HG03095 (cell line): ENCODE results near the gene PTPA.
"Not testable (repeated sequence)": the region's sequence is repeated elsewhere in the genome, so short reads cannot be mapped to it uniquely, and the experiment has no call there.

Source experiments
- ATAC-seq: cut with Tn5 transposase; IDR thresholded peaks from one replicate; pipeline ENCODE4 v1.9.1; 2021; ENCODE audit warnings: moderate library complexity; ENCODE audit not compliant: unreplicated experiment

Gene PTPA

DNA sequence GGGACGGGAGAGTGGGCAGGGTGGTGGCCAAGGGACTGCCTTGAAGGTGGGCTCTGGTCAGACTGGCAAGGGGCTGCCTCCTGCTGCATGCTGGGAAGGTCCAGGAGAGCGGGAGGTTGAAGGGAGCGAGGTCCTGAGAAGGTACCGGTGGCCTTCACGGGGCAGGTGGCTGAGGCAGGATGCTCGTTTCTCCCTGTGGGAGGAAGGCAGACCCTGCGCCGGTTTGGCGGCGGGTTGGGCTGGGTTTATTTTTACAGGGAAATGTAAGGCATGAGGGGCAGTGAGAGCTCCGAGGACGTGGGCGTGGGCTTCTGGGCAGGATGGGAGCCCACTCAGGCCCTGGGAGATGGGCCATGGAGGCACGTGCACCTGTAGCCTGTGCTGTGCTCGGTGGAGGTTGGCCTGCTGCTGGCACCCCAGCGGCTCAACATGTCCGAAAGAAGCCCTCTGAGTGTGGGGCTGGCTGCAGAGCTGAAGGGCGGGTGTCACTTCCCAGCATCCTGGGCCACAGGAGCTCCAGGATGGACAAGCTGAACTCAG, 39.5 kb downstream of the PTPA start:
- no peak for ATAC-seq

DNA sequence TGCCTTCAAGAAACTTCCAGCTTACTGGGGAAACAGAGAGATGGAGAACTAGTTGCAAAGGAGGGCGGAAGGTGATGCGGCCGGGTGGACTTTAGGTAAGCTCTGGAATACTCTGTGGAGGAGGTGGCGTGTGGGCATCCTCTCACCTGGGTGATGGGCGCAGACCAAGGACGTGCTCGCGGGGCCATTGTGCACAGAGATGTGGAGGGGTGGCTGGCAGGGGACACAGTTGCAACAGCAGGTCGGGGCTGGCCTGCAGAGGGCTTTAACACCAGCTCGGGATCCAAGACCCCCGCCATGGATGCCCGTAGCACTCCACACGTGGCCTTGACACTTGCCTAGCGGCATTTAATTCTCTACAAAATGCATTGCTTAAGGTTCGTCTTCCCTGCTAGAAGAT, 40.3 kb downstream of the PTPA start:
- ATAC-seq = no peak

GRCh38 chr9:129154866-129155477, 43.8 kb downstream of the PTPA start:
- ATAC-seq = no peak

DNA sequence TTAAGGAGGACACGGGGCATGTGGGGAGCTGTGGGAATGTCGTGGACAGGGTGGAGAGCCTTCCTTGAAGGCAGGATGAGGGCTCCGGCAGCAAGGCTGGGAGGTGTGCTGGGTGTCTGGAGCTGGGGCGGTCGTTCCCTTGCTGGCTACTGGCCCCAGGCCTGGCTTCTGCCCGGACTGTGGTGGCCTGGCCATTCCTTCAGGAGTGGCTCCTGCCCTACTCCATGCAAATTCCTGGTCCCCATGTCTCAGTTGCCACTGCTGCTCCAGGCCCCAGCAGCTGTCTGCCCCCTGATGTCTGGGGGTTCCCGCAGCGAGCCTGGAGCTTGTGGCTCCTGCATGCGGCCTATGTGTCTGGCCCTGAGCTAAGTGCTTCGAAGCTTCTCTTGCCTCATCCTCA, 44.9 kb downstream of the PTPA start:
- ATAC-seq = no peak

GRCh38 chr9:129160712-129161533, 49.7 kb downstream of the PTPA start:
- ATAC-seq = no peak

DNA sequence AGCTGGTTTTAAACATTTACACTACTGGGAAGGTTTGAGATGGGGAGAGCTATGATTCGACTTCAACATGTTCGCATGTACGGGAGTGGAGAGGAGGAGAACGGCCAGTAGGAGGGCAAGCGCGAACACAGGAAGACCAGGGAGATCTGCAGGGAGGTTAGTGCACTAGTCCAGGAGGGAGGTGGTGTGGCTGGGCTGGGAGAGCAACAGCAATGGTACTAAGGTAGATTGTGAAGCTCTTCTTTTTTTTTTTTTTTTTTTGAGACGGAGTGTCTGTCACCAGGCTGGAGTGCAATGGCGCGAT, 50.3 kb downstream of the PTPA start:
- no peak for ATAC-seq

- no peak for ATAC-seq
Measured at GRCh38 chr9:129162497-129163197, 51.4 kb downstream of the PTPA start.

DNA sequence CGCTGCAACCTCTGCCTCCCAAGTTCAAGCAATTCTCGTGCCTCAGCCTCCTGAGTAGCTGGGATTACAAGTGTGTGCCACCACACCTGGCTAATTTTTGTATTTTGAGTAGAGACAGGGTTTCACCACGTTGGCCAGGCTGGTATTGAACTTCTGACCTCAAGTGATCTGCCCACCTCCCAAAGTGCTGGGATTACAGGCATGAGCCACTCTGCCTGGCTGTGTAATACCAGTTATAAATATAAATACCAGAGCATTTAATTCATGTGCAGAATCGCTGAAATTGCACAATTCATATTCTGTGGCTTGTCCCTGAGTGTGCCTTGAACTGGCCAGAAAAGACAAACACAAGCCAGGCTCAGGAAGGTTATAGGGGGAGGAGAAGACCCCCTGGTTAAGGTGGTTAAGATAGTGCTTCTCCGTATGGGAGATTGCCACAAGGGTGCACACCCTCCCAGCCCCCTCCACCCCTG, 52.0 kb downstream of the PTPA start:
- not testable (repeated sequence) for ATAC-seq

DNA sequence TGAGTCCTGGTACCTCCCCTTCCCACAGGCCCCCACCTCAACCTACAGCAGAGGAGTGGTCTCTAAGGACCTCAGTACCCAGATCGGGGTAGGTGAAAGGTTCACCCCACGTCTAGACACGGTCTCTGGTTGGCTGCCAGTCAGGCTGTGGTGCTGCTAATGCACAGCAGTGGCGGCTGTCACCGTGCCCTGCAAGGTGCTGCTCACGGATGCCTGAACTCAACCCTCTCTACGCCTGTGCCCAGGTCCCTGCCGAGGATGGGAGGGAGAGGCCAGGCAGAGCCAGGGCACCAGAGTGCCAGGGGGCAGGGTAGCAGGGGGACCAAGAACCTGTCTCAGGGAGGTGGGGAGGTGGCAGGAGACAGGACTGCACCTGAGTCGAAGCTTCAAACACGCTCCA, 52.5 kb downstream of the PTPA start:
- ATAC-seq = no peak

GRCh38 chr9:129164246-129164930, 53.2 kb downstream of the PTPA start:
- ATAC-seq = no peak

DNA sequence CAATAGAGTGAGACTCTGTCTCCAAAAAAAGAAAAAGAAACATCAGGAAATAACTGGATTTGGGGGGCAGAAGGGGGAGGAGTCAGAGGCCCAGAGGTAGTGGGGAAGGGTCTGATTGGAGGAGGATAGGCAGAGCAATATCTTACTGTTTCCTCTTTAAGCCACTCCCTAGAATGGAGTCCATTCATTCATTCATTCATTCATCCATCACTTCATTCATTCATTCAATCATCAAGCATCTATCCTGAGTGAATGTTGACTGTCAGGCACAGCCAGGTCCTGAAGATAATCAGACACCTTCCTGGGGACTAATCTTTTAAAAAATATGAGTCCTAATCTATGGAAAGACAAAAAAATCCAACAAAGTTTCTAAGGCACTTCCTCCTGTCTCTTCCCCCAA, 54.0 kb downstream of the PTPA start:
- no peak for ATAC-seq

DNA sequence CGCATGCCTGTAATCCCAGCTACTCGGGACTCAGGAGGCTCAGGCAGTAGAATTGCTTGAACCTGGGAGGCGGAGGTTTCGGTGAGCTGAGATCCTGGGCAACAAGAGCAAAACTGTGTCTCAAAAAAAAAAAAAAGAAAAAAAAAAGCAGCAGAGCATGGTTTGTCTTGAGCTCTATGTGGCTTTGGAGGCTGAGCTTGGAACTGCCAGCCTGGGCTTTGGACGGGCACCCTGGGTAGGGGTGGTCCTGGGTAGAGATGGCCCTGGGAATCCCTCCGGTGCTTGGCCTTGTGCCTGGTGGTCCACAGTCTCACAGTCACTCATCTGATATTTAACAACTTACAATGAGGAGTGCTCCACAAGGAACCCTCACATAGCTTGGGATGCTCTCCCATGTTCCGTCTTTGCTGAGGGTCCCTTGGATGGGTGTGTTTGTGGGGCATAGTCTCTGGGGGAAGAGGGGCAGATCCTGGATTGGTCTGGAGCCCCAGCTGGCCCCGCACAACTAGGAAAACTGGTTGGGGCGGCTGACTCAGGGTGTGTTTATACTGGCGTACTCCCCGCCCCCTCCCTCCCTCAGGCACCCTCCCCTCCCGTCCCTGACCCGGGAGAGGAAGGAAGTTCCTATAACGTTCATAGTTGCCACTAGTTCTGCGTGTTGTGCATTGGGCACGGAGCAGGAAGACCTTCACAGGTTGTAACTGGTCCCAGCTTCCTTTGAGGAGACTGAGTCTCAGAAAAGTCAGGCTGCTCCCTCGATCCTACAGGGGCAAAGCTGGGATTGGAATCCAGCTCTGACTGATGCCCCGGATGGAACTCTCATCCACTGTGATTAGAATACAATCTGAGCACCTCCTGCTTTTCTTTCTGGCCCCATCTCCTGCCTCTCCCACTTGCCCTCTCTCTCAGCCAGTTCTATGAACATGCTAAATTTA, 55.7 kb downstream of the PTPA start:
- no peak for ATAC-seq

GRCh38 chr9:129170229-129170628, 59.0 kb downstream of the PTPA start:
- ATAC-seq = no peak

DNA sequence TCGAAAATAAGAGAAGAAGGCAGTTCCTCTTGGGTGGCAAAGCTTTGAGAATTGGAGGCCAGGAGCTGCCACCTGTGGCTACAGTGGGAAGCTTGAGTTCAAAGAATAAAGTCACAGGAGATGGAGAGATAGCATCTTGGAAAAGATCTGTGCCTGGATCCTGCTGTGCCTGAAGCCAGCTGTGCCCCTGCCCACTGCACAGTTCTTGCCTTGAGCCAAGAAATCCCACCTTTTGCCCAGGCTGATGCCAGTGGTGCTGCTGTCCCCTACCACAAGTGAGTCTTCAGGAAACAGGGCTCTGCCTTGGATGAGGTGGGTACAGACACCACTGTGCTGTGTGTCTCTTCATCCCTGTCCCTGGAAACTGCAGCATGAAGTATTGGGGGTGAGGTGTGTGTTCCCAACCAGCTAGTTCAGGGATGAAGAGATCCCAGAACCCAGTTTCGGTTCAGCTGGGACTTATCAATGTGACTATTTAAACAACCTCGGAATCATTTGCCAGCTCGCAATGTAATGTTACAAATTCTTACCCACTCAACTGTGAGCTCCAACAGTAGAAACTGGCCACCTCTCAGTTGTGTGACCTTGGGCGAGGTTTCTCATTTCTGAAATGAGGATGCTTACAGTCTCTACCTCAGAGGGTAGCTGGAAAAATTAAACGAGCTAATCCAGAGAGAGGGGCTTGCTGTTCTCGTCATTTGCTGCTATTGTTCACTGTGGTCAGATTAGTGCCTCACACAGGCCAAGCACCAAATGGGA, 61.0 kb downstream of the PTPA start:
- no peak for ATAC-seq

DNA sequence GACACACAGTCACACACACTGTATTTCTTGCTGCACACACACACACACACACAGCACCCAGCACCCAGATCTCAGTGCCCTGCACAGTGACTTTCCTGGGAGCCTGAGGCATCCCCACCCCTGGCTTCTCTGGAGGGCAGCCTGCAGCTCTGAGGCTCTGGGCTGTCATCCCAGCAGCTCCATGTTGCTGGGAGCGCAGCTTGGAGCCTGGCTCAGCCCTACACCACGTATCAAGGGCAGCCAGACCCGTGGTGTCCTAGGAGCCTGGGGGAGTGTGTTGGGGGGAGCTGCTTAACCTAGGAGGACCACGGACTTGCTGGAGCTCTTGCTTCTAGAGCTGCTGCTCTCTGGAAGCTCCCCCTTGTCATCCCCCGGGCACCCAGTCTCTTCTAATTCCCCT, 61.6 kb downstream of the PTPA start:
- ATAC-seq = no peak

DNA sequence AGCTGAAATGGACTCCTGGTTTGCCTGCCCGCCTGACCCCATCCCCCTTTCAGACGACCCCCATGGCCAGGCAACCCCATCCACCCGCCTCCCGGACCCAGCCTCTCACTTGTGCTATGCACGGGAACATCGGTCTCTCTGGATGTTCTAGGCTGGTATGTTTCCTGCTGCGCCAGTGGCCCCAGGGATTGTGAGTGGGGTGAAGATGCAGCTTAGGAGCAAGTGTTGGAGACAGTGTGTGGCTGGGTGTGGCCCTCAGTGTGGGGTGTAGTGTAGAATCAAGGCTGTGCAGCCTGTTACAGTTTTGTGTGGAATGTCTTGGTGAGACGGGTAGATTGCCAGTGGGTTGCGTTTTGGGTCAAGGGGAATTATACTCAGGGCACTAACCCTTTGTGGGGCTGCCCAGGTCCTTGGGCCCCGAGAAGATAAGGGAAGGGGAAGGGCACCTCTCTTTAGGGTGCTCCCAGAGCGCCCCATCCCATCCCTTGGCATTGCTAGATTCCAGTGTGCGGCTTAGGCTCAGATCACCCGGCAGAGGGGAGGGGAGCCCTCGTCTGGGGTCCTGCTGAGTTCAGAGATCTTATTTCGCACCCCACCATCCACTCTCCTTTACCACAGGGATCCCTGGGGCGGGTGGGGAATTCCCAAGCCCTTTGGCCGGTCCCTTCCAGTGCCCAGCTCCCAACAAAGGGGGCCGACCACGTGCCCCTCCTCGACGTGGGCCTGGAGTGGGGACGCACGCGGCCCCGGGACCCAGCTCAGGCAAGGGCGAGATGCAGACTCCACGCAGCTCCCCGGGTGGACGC, 62.3 kb downstream of the PTPA start:
- no peak for ATAC-seq

DNA sequence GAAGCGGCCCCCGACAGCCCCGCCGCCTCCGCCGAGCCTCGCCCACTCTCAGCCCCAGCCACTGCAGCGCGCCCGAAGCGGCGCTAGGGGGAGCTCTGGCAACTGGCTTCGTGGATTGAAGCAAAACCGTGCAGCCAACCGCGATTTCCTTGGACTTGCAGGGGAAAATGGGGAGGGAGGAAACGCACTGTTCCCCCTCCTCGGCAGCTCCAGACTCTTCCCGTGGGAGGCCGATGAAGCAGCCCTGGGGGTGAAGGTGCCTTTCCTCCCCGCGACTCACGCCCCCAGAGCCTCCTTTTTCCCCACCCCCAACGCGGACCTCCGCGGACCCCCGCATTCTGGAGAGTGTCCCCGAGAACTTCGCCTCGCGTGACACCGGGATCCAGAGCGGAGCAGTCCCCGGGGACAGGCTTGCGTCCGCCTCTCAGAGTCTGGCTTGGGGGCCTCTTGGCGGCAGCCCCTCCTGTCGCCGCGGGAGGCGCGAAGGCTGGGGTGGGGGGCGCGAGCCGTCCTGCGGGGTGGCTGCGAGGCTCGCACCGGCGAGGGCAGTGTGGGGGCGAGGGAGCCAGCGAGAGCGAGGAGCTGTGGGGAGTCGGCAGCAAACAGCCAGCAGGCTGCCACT, 63.0 kb downstream of the PTPA start:
- no peak for ATAC-seq
